SW480 (cell line): ENCODE results near the gene KLHDC8B.
"Not testable (repeated sequence)": the region's sequence is repeated elsewhere in the genome, so short reads cannot be mapped to it uniquely, and the experiment has no call there.

Source experiments
- DNase-seq: peaks from one replicate; pipeline ENCODE4 v3.0.0-alpha.2; 2016; ENCODE audit warnings: low spot score

The KLHDC8B gene

GRCh38 chr3:49183873-49184272 is 12.5 kb downstream of the KLHDC8B start:
- DNase-seq = no peak

GRCh38 chr3:49191741-49192140 is 20.3 kb downstream of the KLHDC8B start:
- DNase-seq = no peak

- DNase-seq = no peak
These were observed 26.8 kb downstream of the KLHDC8B start for GRCh38 chr3:49198161-49198560.

GRCh38 chr3:49198611-49199230 is 27.3 kb downstream of the KLHDC8B start:
- no peak for DNase-seq

- DNase-seq = no peak
These were observed 28.0 kb downstream of the KLHDC8B start for GRCh38 chr3:49199239-49199899.

GRCh38 chr3:49199900-49200281 is 28.5 kb downstream of the KLHDC8B start:
- no peak for DNase-seq

GRCh38 chr3:49213541-49213943 is 42.1 kb downstream of the KLHDC8B start:
- no peak for DNase-seq

- no peak for DNase-seq
These were observed 42.6 kb downstream of the KLHDC8B start for GRCh38 chr3:49213998-49214397.

GRCh38 chr3:49216687-49217086 is 45.3 kb downstream of the KLHDC8B start:
- DNase-seq = not testable (repeated sequence)

- DNase-seq = not testable (repeated sequence)
These were observed 45.7 kb downstream of the KLHDC8B start for GRCh38 chr3:49217108-49217507.

GRCh38 chr3:49217688-49218470 is 46.5 kb downstream of the KLHDC8B start:
- no peak for DNase-seq

- peak; percentile 90 for DNase-seq
These were observed 47.1 kb downstream of the KLHDC8B start for GRCh38 chr3:49218471-49218989.

- no peak for DNase-seq
These were observed 47.7 kb downstream of the KLHDC8B start for GRCh38 chr3:49219132-49219531.

GRCh38 chr3:49220985-49221563 is 49.7 kb downstream of the KLHDC8B start:
- not testable (repeated sequence) for DNase-seq

- no peak for DNase-seq
These were observed 50.6 kb downstream of the KLHDC8B start for GRCh38 chr3:49222002-49222401.
